Activated T-cell treated with anti-CD3 and anti-CD28 coated beads, Interleukin-2, amount 50 U/mL, for 72 hours (primary cell): Measurements from ENCODE around the gene BRSK1. TPM values are rescaled to one million over a fixed set of nuclear protein-coding genes. Genes with fewer than 3 reads are reported as not detected.

Source experiments
- ATAC-seq, 2 donors: fragments of 150-1000 bp; cut with Tn5 transposase; replicated peaks in 1 of 2; 2 replicates each; pipeline ENCODE4 v1.10.0; 2021; ENCODE audit warnings: moderate library complexity in 2 of 2, mild to moderate bottlenecking in 1 of 2
- DNase-seq, 2 donors: peaks; one replicate each; pipeline ENCODE4 v3.0.0; 2021 to 2022; ENCODE audit warnings: mixed read lengths in 1 of 2
- H3K27ac Mint-ChIP-seq: one replicate; pipeline ENCODE4 v1.8.0; 2022; ENCODE audit warnings: mild to moderate bottlenecking, moderate library complexity, mixed read lengths
- H3K27me3 Mint-ChIP-seq: one replicate; pipeline ENCODE4 v1.8.0; 2022; ENCODE audit warnings: low read depth, mixed read lengths
- H3K36me3 Mint-ChIP-seq, 2 donors: one replicate each; pipeline ENCODE4 v1.8.0; 2022; ENCODE audit warnings: mixed read lengths in 2 of 2, mild to moderate bottlenecking in 1 of 2; ENCODE audit not compliant: insufficient read depth in 2 of 2
- H3K4me1 Mint-ChIP-seq: one replicate; pipeline ENCODE4 v1.8.0; 2022; ENCODE audit warnings: low read depth, mixed read lengths
- H3K4me3 Mint-ChIP-seq, 2 donors: one replicate each; pipeline ENCODE4 v1.8.0; 2022; ENCODE audit warnings: mild to moderate bottlenecking in 2 of 2, mixed read lengths in 2 of 2, moderate library complexity in 2 of 2
- H3K9me3 Mint-ChIP-seq, 2 donors: one replicate each; pipeline ENCODE4 v1.8.0; 2022; ENCODE audit warnings: mixed read lengths in 2 of 2
- total RNA-seq, 2 donors: library from RNA; stranded (reverse); gene quantifications; one replicate each; pipeline ENCODE4 v1.2.3, GENCODE V29; 2022

BRSK1 gene
- 10 to 100 TPM; 13.0 to 19.6 TPM for total RNA-seq

GRCh38 chr19:55283548-55284377 is at the start of gene BRSK1:
TSS of gene BRSK1 (plus strand) at chr19:55283997. CDS start at chr19:55284443, 446 bp downstream.
- ATAC-seq = no peak
- Mint-ChIP-seq H3K27ac (peak within 1 kb of the TSS; percentile 56), H3K36me3 (peaks cover 2% of the 10 kb centered on the region in 2 donors), H3K9me3 (no peaks in the 10 kb centered on the region), H3K4me1 (peaks cover 34% of the 10 kb centered on the region), H3K4me3 (peak within 1 kb of the TSS; percentile 62 to 82), H3K27me3 (peaks cover 7% of the 10 kb centered on the region)
- DNase-seq = peak; percentile 54 to 60

- Mint-ChIP-seq H3K4me3 (no peak overlapping the region), H3K9me3 (no peaks in the 10 kb centered on the region), H3K27me3 (no peaks in the 10 kb centered on the region), H3K27ac (no peak overlapping the region), H3K4me1 (peaks cover 6% of the 10 kb centered on the region), H3K36me3 (peaks cover 18 to 37% of the 10 kb centered on the region in 2 donors)
- ATAC-seq = no peak
- no peak for DNase-seq
These were observed 45.8 kb upstream of the BRSK1 start for GRCh38 chr19:55238030-55238429.

- no peaks in the 10 kb centered on the region for H3K27me3 Mint-ChIP-seq
- DNase-seq = no peak
- H3K36me3 Mint-ChIP-seq = peaks cover 19 to 38% of the 10 kb centered on the region in 2 donors
- ATAC-seq = no peak
- H3K27ac Mint-ChIP-seq = no peak overlapping the region
- no peaks in the 10 kb centered on the region for H3K9me3 Mint-ChIP-seq
- no peak overlapping the region for H3K4me3 Mint-ChIP-seq
- H3K4me1 Mint-ChIP-seq = peaks cover 11% of the 10 kb centered on the region
These were observed 44.8 kb upstream of the BRSK1 start for GRCh38 chr19:55239004-55239403.

DNA sequence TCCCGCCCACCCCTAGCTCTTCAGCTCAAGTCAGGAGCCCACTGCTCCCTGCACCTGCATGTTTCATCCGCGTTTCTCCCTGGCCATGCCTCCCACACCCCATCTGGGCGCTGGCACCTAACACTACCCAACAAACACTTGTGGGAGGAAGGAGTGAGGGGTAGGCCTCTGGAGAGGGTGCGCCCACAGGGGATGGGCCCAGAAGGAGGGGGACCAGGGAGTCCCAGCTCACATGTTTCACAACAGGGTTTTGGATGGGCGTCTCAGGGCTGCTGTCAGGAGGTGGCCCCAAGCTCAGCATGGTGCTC is 43.1 kb upstream of the BRSK1 start:
- ATAC-seq (no peak), DNase-seq (no peak)
- no peaks in the 10 kb centered on the region for H3K9me3 Mint-ChIP-seq
- peaks cover 13 to 28% of the 10 kb centered on the region in 2 donors for H3K36me3 Mint-ChIP-seq
- H3K27ac Mint-ChIP-seq = no peak overlapping the region
- peaks cover 11% of the 10 kb centered on the region for H3K4me1 Mint-ChIP-seq
- H3K27me3 Mint-ChIP-seq = no peaks in the 10 kb centered on the region
- H3K4me3 Mint-ChIP-seq = no peak overlapping the region

DNA sequence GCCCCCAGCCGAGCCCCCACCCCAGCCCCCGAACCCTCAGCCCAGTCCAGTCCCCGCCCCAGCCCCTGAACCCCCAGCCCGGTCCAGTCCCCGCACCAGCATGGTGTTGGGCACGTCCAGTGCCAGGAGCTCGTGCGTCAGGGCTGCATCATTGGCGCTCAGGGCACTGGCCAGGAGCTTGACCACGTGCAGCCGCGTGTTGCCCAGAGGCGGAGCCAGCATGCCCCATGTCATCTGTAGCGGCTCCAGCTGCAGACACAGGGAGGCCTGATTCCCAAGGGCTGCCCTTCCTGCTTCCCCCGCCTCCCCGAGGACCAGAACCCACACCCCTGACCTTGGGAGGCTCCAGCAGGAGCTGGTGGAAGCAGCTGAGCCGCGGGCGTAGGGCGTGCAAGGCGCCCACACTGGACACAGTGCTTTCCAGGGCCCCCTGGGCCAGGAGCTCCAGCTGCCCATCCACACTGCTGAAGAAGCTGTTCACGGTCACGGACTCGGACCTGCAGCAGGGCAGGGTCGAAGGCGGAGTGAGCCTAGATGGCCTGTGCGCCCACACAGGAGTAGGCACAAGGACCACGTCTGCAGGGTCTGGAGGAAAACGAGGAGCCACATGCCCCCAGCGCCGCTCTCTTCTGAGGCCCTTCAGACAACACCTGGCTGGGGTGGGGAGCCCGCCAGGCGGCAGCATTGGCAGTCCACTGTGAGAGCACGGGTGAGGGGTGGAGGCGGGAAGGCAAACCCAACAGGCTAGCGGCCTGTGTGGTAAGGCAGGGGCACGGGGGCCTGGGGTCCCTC is 42.5 kb upstream of the BRSK1 start:
- Mint-ChIP-seq H3K4me1 (peaks cover 11% of the 10 kb centered on the region), H3K27ac (no peak overlapping the region), H3K4me3 (no peak overlapping the region), H3K36me3 (peaks cover 12 to 26% of the 10 kb centered on the region in 2 donors), H3K9me3 (no peaks in the 10 kb centered on the region), H3K27me3 (no peaks in the 10 kb centered on the region)
- no peak for ATAC-seq
- DNase-seq = no peak

- Mint-ChIP-seq H3K4me3 (no peak overlapping the region), H3K27ac (no peak overlapping the region), H3K27me3 (no peaks in the 10 kb centered on the region), H3K9me3 (no peaks in the 10 kb centered on the region), H3K36me3 (peaks cover 6 to 20% of the 10 kb centered on the region in 2 donors), H3K4me1 (peaks cover 11% of the 10 kb centered on the region)
- ATAC-seq (no peak), DNase-seq (no peak)
These were observed 41.8 kb upstream of the BRSK1 start for GRCh38 chr19:55241935-55242464.

DNA sequence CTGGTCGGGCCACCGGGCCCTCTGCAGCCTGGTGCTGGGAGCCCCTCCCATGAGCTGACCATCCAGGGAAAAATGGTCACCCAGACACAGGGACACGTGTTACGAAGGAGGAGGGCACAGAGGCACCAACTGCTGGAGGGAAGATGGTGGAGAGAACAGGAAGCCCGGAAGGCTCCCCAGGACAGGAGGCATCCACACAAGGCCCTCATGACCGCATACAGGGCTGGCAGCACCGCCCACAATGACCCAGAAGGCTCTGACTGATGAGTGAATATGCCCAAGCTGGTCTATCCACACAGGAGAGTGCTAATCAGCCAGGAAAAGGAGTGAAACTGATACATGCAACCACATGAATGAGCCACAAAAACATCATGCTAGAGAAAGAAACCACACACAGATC is 41.3 kb upstream of the BRSK1 start:
- ATAC-seq (no peak), DNase-seq (no peak)
- Mint-ChIP-seq H3K27ac (no peak overlapping the region), H3K4me3 (no peak overlapping the region), H3K9me3 (no peaks in the 10 kb centered on the region), H3K4me1 (peaks cover 11% of the 10 kb centered on the region), H3K36me3 (peaks cover 6 to 16% of the 10 kb centered on the region in 2 donors), H3K27me3 (no peaks in the 10 kb centered on the region)

GRCh38 chr19:55244004-55244680 is 39.7 kb upstream of the BRSK1 start:
- no peak for DNase-seq
- Mint-ChIP-seq H3K4me1 (peaks cover 11% of the 10 kb centered on the region), H3K9me3 (no peaks in the 10 kb centered on the region), H3K36me3 (peaks cover 6 to 17% of the 10 kb centered on the region in 2 donors), H3K4me3 (no peak overlapping the region), H3K27me3 (no peaks in the 10 kb centered on the region), H3K27ac (no peak overlapping the region)
- ATAC-seq = no peak

DNA sequence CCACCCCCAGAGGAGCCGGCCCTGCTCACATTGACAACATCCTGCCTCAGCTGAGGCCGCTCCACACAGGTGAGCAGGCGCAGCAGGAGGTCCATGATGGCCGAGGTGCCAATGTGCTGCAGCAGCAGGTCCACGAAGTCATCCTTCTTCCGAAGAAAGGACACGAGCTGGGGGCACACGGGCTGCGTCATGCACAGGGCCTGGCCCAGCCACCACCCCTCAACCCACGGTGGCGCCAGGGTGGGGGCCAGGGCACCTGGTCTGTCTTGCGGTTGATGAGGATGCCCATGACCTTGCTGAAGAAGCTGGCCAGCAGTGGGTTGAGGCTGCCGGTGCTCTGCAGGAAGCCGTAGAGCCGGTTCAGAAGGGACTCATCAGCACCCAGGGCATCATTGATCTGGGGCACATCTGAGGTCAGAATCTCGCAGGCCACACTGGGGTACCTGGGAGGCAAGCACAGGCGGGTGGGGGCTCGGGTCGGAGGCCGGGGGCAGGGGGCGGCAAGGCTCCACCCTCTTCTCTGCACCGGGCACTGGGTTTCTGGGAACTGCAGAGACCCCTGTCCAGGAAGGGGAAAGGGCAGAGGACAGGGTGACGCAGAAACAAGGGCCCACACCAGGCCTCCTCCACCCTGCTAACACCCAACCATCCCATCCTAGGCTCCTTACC is 38.4 kb upstream of the BRSK1 start:
- H3K27ac Mint-ChIP-seq = no peak overlapping the region
- H3K4me1 Mint-ChIP-seq = peaks cover 12% of the 10 kb centered on the region
- H3K4me3 Mint-ChIP-seq = no peak overlapping the region
- H3K9me3 Mint-ChIP-seq = no peaks in the 10 kb centered on the region
- H3K27me3 Mint-ChIP-seq = no peaks in the 10 kb centered on the region
- no peak for DNase-seq
- ATAC-seq = no peak
- peaks cover 5 to 17% of the 10 kb centered on the region in 2 donors for H3K36me3 Mint-ChIP-seq

GRCh38 chr19:55246462-55247451 is 37.0 kb upstream of the BRSK1 start:
- H3K27ac Mint-ChIP-seq = no peak overlapping the region
- H3K4me1 Mint-ChIP-seq = peaks cover 26% of the 10 kb centered on the region
- H3K9me3 Mint-ChIP-seq = no peaks in the 10 kb centered on the region
- ATAC-seq = no peak
- no peaks in the 10 kb centered on the region for H3K27me3 Mint-ChIP-seq
- peaks cover 4 to 20% of the 10 kb centered on the region in 2 donors for H3K36me3 Mint-ChIP-seq
- H3K4me3 Mint-ChIP-seq = no peak overlapping the region
- no peak for DNase-seq

DNA sequence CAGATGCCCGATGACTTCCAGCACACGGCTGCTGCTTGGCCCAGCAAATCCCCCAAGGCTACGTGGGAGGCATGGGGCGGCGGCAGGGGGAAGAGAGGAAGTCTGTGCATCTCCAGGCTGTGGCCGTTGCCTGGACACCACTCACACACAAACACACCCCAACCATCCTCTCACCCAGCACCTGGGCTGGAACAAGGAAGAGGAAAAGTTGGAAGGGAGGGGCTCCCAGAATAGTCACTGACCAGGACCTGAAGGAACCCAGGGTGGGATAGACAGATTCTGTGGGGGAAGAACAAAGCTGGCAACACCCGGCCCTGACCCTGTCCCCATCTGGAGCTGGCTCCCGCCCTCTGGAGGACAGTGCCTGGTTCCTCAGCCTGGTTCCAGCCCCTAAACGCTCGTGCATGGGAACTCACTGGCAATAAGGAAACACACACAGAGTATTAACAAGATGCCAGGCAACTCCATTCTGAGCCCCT is 36.1 kb upstream of the BRSK1 start:
- ATAC-seq (no peak), DNase-seq (no peak)
- Mint-ChIP-seq H3K4me1 (peaks cover 33% of the 10 kb centered on the region), H3K9me3 (no peaks in the 10 kb centered on the region), H3K27ac (no peak overlapping the region), H3K27me3 (no peaks in the 10 kb centered on the region), H3K36me3 (peaks cover 3 to 18% of the 10 kb centered on the region in 2 donors), H3K4me3 (no peak overlapping the region)
